Measurements from ENCODE around the gene IGSF21. TPM values are rescaled to one million over a fixed set of nuclear protein-coding genes. Genes with fewer than 3 reads are reported as not detected.

The IGSF21 gene
- total RNA-seq, 4 donors from 2014 or later: not detected

DNA sequence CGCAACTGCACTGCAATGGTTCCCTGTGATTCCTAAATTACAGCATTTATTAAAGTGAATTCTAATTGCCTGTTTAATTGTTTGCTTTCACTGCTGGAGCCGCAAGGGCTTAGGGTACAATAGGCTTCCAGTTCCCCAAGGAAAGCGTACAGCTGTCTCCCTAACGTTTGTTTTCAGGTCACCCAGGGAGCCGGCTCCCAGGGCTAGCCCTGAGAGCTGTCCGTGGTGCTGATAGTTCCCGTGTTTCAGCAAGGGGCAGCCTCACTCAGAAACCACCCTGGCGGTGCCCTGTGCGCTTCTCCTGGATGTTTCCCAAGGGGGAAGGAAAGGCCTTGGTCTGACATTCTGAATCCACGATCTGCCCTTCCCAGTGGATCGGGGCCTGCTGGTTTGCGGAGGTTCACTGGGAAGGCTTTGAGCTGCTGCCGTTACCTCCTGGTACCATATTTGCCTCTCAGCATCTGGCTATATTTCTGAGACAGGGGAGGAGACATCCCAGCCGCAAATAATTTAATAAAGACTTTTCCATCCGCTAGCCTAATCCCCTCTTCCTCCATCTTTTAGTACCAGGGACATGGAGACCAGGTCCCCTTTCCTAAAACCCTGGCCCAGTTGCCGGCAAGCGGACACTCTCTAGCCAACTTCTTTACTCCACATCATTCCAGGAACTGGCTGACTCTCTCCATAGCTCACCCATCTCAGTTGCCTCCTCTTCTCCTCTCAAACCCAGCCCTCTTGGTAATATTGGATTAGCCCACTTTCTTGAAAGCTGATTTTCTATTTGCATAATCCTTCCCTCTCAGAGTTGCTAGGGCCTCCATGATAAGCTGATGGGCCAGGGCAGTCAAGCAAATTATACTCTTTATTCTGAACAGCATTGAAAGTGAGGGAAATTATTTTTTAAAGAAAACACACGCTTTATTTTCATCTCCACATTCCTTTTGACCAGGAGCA is 149.0 kb downstream of the IGSF21 start:
- DNase-seq: peak in 1 of 3 donors; percentile 47
- H3K27me3 ChIP-seq: no peaks in the 10 kb centered on the region

DNA sequence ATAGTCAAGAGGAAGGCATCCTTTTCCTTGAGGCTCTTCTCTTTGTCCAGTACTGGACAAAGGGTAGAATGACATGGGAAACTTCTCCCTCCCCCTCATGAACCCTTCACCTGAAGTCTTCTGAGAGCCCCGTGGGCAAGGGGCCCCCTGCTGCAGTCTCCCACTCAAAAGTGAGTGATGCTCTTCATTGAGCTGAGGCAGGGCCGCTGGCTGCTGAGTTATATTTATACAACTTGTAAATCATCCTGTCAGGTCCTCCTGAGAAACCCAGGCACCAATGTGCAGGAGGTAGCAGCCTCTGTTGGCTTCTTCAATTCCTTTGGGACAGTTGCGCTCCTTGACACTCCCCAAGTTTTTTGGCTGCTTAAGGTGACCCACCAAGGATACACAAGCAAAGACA is 150.2 kb downstream of the IGSF21 start:
- H3K9me3 ChIP-seq: no peaks in the 10 kb centered on the region
- no peaks in the 10 kb centered on the region for H3K4me1 ChIP-seq
- H3K27me3 ChIP-seq: no peaks in the 10 kb centered on the region
- no peak overlapping the region for H3K4me3 ChIP-seq
- H3K27ac ChIP-seq: no peak overlapping the region
- no peaks in the 10 kb centered on the region for H3K36me3 ChIP-seq
- TF ChIP-seq, protein P1, sequence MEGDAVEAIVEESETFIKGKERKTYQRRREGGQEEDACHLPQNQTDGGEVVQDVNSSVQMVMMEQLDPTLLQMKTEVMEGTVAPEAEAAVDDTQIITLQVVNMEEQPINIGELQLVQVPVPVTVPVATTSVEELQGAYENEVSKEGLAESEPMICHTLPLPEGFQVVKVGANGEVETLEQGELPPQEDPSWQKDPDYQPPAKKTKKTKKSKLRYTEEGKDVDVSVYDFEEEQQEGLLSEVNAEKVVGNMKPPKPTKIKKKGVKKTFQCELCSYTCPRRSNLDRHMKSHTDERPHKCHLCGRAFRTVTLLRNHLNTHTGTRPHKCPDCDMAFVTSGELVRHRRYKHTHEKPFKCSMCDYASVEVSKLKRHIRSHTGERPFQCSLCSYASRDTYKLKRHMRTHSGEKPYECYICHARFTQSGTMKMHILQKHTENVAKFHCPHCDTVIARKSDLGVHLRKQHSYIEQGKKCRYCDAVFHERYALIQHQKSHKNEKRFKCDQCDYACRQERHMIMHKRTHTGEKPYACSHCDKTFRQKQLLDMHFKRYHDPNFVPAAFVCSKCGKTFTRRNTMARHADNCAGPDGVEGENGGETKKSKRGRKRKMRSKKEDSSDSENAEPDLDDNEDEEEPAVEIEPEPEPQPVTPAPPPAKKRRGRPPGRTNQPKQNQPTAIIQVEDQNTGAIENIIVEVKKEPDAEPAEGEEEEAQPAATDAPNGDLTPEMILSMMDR (IDR thresholded peaks at IDR 0.05): no peak
- DNase-seq: no peak

More for the DNA sequence above, 149.0 kb downstream of the IGSF21 start:
- Histone ChIP-seq H3K9me3 (no peaks in the 10 kb centered on the region), H3K4me1 (no peaks in the 10 kb centered on the region), H3K4me3 (no peak overlapping the region), H3K36me3 (no peaks in the 10 kb centered on the region), H3K27ac (no peak overlapping the region)
- no peak for TF ChIP-seq POLR2A (IDR thresholded peaks at IDR 0.05)
- TF ChIP-seq, protein P1 (IDR thresholded peaks at IDR 0.05): no peak

DNA sequence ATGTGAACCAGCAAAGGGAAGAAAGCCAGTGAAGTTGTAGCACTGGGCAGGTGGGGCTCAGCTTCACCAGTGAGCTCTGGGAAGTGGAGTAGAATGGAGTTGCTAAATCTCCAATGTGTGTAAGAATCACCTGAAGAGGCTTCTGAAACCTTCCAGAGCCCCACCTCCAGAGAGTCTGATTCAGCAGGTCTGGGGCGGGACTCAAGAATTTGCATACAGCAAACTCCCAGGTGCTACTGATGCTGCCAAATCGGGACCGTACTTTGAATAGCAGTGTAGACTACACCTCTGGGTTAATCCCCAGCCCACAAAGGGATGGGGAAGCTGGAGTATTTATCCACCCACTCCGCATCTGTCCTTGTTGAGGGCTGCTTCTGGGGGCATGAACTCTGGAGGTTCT is 154.3 kb downstream of the IGSF21 start:
- Histone ChIP-seq H3K36me3 (no peaks in the 10 kb centered on the region), H3K27me3 (no peaks in the 10 kb centered on the region), H3K27ac (no peak overlapping the region), H3K4me3 (no peak overlapping the region), H3K9me3 (no peaks in the 10 kb centered on the region), H3K4me1 (no peaks in the 10 kb centered on the region)
- TF ChIP-seq, protein P1 (IDR thresholded peaks at IDR 0.05): no peak
- no peak for TF ChIP-seq POLR2A (IDR thresholded peaks at IDR 0.05)
- DNase-seq: no peak

DNA sequence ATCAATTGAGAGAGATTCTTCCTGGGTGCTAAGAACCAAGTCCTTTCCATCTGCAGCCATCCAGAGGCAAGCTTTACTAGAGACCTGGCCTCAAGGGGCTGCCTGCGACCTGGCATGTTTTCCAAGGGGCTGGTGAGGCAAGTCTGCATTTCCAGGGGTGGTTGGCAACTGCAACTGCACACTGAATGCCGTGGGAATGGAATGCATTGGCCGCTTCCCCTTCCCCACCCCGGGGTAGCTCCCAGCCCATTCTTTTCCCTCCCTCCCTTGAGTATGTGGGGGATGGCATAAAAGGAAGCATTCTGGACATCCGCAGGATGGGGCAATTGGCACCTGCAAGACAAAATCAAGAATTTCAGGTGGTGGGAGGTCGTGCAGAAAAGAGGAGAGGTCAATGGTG is 155.1 kb downstream of the IGSF21 start:
- no peaks in the 10 kb centered on the region for H3K27me3 ChIP-seq
- TF ChIP-seq, protein P1 (IDR thresholded peaks at IDR 0.05): no peak
- TF ChIP-seq POLR2A (IDR thresholded peaks at IDR 0.05): no peak

DNA sequence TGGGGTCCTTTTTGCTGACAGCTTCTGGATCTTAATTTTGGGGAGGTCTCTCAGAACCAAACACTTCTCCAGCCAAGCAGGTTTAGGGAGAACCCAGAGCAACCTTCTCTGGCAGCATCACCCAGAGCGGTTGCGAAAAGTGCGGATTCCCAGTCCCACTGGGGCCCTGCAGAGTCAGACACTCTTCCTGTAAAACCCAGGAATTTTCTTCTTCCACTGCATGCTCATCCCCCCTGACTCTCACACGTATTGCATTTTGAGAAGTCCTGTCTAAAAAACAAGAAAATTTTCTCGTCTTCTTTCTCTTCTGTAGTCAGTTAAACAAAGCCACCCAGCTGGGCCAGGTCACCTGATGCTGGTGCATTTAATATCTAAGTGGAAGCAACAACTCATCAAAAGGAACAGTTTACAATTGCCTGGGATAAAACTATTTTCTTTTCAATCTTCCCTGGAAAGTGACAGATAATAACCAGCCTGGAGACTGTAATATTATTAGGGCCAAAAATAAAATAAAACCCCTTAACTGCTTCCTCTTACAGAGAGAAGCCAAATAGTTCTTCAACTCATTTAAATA is 156.0 kb downstream of the IGSF21 start:
- no peak for TF ChIP-seq POLR2A (IDR thresholded peaks at IDR 0.05)
- TF ChIP-seq, protein P1 (IDR thresholded peaks at IDR 0.05): no peak

More for the DNA sequence above, 155.1 kb downstream of the IGSF21 start:
- Histone ChIP-seq H3K4me1 (no peaks in the 10 kb centered on the region), H3K36me3 (no peaks in the 10 kb centered on the region), H3K4me3 (no peak overlapping the region), H3K9me3 (no peaks in the 10 kb centered on the region), H3K27ac (no peak overlapping the region)
- no peak for DNase-seq

More for the DNA sequence above, 156.0 kb downstream of the IGSF21 start:
- no peak for DNase-seq
- no peak overlapping the region for H3K27ac ChIP-seq
- no peaks in the 10 kb centered on the region for H3K4me1 ChIP-seq
- no peaks in the 10 kb centered on the region for H3K36me3 ChIP-seq
- no peaks in the 10 kb centered on the region for H3K27me3 ChIP-seq
- H3K9me3 ChIP-seq: no peaks in the 10 kb centered on the region
- H3K4me3 ChIP-seq: no peak overlapping the region
